ENCODE results near the gene ZNF710.

- TF ChIP-seq EZH2phosphoT487 (IDR thresholded peaks at IDR 0.05; ENCODE audit: borderline replicate concordance, low read depth, low read length), result no peak
- no peak for TF ChIP-seq CTCF (conservative IDR thresholded peaks at IDR 0.05; ENCODE audit: low read length)
Measured at GRCh38 chr15:89998923-89999675, 2.0 kb upstream of the ZNF710 start.

Measured in OCI-LY7 (cell line).